Esophagus muscularis mucosa (tissue), 3 donors: ENCODE measurements around the gene PRDM2.

Source experiments
- CTCF ChIP-seq, 3 experiments: fragments of 200-600 bp in 2 of 3; fragments of 450-650 bp in 1 of 3; sonication (generic) in 2 of 3; IDR thresholded peaks; one replicate each; pipeline ENCODE4 v1.5.1; 2017 to 2019; ENCODE audit warnings: antibody characterized with exemption in 3 of 3, mild to moderate bottlenecking in 2 of 3, moderate library complexity in 1 of 3
- POLR2A ChIP-seq: fragments of 450-650 bp; IDR thresholded peaks from one replicate; pipeline ENCODE4 v1.6.1; 2017; ENCODE audit warnings: antibody characterized with exemption, moderate library complexity, mild to moderate bottlenecking, low read depth

- no peak for TF ChIP-seq CTCF (IDR thresholded peaks at IDR 0.05)
- no peak for TF ChIP-seq POLR2A
Observed at GRCh38 chr1:13769830-13770229, 69.8 kb downstream of the PRDM2 start.
